Measurements from ENCODE around the gene CDV3.

CDV3 gene

DNA sequence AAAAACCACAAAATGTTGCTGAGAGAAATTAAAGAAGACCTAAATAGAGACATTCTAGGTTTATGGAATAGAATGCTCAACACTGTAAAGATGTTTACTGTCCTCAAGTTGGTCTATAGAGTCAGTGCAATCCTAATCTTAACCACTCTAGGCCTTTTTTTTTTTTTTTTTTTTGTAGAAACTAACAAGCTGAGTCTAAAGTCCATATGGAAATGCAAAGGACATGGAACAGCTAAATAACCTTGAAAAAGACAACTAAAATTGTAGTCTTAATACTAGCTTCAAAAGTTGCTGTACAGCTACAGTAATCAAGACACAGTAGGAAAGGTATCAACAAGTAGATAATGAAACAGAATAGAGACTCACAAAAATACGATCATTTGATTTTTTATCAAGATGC is 32.9 kb downstream of the CDV3 start:
- no peak for DNase-seq (ENCODE audit: low read depth)

DNA sequence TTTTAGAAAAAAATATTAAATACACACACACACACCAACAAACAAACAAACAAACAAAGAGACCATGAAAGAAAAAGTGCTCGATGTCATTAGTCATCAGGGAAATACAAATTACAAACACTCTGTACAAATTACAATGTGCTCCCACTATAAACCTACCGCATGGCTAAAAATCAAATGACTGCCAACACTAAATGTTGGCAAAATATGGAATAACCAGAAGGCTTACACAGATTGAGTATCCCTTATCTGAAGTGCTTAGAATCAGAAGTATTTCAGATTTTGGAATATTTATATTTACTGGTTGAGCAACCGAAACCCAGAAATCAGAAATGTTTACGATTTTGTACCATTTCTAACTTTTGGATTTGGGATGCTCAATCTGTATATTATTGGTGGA is 33.4 kb downstream of the CDV3 start:
- DNase-seq (ENCODE audit: low read depth), result no peak

DNA sequence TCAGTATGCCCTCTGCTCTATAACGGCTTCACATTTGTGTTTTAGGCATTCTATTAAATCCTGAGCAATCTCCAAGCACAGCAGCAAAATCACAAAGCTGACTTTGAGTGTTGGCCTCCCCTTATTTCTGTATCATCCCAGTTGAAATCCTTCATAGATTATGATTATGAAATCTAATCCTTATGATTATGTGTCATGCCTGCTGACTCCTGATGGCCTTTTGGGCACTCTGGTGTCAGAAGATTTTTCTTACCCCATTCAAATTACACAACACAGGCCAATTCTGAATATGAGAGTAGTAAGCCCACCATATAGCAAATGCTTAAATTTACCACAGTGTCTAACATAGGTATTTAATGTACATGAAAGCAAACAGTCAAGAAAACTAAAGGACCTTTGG is 34.3 kb downstream of the CDV3 start:
- peak; percentile 18 for DNase-seq (ENCODE audit: low read depth)

DNA sequence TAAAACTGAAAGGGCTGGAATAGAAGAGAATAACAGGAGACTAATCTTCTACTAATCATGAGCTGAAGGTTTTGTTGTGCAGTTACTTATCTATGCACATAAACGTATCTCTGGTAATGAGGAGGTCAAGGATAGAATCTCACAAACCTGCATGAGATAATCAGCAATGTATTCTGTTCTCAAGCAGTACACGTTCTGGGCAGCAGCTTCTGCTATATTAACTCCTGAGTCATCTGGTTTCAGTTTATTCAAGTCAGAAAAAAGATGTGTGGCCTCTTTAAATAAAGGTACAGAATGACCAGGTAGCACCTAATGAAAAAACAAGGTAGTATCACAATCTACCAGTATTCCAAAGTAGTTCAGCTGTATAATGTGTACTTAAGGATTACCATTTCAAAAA is 34.9 kb downstream of the CDV3 start:
- peak; percentile 38 for DNase-seq (ENCODE audit: low read depth)

DNA sequence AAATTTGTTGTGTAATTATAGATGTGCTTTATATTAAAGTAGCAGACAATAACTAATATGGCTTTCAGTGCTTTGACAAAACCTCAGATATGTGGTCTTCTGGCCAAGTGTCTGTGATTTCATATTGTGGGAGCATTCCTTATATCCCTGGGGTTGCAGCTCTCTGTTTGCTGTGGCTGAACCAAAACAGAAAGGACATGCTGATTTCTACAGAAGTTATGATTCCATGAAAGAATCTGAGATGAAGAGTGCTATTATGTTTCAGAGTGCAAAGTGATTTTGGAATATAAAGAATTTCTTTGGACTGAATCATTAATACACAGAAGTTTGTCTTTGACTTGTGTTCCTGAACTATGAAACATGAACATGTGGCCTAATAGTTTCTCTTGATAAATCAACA is 36.5 kb downstream of the CDV3 start:
- DNase-seq (ENCODE audit: low read depth), result peak; percentile 11

DNA sequence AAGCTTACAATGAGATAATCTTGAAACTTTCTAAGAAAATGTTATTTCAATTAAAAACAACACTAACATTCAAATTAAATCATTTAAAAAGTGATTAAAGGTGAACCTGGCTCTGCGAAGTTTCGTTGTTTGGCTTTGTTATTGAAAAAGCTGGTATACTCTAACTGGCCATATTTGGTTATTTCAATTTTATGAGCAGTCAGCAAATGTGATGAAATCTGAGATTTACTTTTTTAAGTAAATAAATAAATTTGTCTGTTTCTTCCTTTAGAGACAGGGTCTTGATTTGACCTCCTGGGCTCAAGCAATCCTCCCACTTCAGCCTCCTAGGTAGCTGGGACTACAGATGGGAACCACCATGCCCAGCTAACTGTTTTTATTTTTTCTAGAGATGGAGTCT is 38.0 kb downstream of the CDV3 start:
- DNase-seq (ENCODE audit: low read depth), result no peak

DNA sequence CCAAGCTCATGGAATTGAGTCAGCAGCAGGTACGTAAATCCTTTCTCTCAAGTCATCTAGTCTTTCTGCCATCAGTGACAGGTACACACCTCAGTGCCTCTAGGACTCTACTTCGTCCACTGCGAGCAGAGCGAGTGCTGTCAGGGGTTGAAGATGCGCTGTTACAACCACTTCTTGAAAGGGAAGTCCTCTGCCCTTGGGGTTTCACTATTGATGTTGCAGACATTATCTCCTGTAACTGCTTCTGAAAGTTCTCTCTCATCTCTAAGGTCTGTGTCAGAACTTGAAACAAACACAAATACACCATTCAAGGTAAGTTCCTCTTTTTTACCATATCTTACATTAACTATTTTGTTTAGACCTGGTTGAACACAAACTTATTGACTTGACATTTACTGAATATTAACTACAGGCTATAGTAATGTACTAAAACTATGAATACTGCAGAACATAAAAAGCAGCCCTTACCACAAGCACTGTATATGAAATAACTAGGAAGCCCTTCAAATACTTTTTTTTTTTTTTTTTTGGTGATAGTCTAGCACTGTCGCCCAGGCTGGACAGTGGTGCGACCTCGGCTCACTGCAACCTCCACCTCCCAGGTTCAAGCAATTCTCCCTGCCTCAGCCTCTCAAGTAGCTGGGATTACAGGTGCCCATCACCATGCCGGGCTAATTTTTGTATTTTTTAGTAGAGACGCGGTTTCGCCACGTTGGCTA is 46.7 kb downstream of the CDV3 start:
- DNase-seq (ENCODE audit: low read depth), result no peak

DNA sequence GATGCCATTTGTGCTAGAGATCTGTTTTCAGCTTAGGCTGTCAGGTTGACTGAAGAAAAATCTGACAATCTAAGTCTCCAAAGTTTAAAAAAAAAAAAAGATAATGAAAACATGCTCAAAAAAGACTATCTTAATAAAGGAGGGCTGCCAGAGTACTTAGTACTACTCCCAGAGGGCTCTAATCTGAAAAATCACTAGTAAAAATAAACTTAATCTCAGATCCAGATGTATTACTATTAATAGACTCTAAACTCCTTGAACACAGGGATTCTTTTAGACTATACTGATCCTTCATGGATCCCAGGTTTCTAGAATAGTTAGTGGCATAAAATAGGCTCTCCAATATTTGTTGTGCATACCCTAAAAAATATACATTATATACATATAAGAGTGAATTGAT is 54.3 kb downstream of the CDV3 start:
- no peak for DNase-seq (ENCODE audit: low read depth)

DNA sequence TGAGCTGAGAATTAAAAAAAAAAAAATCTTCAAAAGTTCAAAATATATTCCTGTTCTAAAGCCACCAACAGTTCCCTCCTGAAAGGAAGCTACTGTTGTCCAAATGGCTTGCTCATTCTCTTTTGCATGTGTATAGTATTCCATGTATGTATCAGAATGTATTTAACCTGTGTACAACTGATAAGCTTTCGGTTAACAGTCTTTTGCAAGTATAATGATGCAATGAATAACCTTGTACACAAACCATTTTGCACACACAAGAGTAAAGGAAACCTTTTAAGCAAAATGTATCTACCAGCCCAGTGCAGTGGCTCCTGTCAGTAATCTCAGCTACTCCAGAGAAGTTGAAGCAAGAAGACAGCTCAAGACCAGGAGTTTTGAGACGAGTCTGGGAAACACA is 55.7 kb downstream of the CDV3 start:
- no peak for DNase-seq (ENCODE audit: low read depth)

DNA sequence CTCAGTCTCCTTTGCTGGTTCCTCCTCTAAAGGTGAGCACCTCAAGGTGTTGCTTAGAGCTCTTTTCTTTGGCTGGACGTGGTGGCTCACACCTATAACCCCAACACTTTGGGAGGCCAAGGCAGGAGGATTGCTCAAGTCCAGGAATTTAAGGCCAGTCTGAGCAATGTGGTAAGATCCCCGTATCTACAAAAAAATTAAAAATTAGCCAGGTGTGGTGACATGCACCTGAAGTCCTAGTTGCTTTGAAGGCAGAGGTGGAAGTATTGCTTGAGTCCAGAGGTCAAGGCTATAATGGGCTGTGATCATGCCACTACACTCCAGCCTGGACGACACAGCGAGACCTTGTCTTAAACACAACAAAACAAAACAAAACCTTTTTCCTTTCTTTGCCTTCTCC is 60.0 kb downstream of the CDV3 start:
- no peak for DNase-seq (ENCODE audit: low read depth)
